Gastroesophageal sphincter (tissue), 3 donors: ENCODE data around the gene TNFRSF14.

ENCODE experiments used
- CTCF ChIP-seq, 4 experiments: fragments of 200-600 bp in 2 of 4; fragments of 450-650 bp in 2 of 4; sonication (generic) in 1 of 4; IDR thresholded peaks; one replicate each; pipeline ENCODE4 v1.5.1; 2017 to 2019; ENCODE audit warnings: antibody characterized with exemption in 4 of 4, mild to moderate bottlenecking in 2 of 4, moderate library complexity in 2 of 4
- POLR2A ChIP-seq, 2 donors: fragments of 450-650 bp; IDR thresholded peaks; one replicate each; pipeline ENCODE4 v1.6.1; 2017; ENCODE audit warnings: antibody characterized with exemption in 2 of 2, mild to moderate bottlenecking in 2 of 2, moderate library complexity in 1 of 2
- POLR2AphosphoS5 ChIP-seq: sonication (generic); formaldehyde crosslinking; IDR thresholded peaks from one replicate; pipeline ENCODE4 v1.6.1; 2017; ENCODE audit warnings: antibody characterized with exemption

GRCh38 chr1:2522230-2522629 lies 33.9 kb upstream of the TNFRSF14 start:
- TF ChIP-seq POLR2A (IDR thresholded peaks at IDR 0.05) (no peak), CTCF (IDR thresholded peaks at IDR 0.05) (no peak), POLR2AphosphoS5 (no peak)
